ENCODE measurements around the gene RMND5B. TPM values are rescaled to one million over a fixed set of nuclear protein-coding genes. Genes with fewer than 3 reads are reported as not detected.

RMND5B gene
- total RNA-seq, 1 donor from 2014 or later = 25.3 TPM

DNA sequence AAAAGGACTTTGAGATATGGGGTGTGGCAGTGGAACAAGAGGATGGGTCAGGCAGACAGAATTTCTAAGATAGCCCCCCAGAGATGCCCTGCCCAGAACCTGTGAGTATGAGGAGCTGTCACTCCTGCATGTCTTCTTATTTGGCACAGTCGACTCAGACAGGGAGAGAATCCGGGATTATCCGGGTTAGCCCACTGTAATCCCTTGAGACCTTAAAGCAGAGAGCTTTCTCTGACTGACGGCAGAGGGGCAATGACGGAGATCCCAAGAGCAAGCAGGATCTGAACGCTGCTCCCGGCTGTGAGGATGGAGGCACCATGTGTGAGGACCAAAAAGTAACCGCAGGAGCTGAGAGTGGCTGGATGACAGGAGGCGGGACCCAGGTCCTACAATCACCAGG, 31.7 kb downstream of the RMND5B start:
- TF ChIP-seq, protein P1, sequence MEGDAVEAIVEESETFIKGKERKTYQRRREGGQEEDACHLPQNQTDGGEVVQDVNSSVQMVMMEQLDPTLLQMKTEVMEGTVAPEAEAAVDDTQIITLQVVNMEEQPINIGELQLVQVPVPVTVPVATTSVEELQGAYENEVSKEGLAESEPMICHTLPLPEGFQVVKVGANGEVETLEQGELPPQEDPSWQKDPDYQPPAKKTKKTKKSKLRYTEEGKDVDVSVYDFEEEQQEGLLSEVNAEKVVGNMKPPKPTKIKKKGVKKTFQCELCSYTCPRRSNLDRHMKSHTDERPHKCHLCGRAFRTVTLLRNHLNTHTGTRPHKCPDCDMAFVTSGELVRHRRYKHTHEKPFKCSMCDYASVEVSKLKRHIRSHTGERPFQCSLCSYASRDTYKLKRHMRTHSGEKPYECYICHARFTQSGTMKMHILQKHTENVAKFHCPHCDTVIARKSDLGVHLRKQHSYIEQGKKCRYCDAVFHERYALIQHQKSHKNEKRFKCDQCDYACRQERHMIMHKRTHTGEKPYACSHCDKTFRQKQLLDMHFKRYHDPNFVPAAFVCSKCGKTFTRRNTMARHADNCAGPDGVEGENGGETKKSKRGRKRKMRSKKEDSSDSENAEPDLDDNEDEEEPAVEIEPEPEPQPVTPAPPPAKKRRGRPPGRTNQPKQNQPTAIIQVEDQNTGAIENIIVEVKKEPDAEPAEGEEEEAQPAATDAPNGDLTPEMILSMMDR (IDR thresholded peaks at IDR 0.05) = no peak
- TF ChIP-seq EZH2 (IDR thresholded peaks at IDR 0.05) = no peak
- TF ChIP-seq EZH2phosphoT487 (IDR thresholded peaks at IDR 0.05) = no peak
- Histone ChIP-seq H3K79me2 (ENCODE audit: low read depth) (no peaks in the 10 kb centered on the region), H3K27me3 (peaks cover 18% of the 10 kb centered on the region), H3K36me3 (no peaks in the 10 kb centered on the region), H4K20me1 (ENCODE audit: low read depth) (no peaks in the 10 kb centered on the region), H3K4me2 (no peak overlapping the region), H3K9me3 (ENCODE audit: low read depth) (no peaks in the 10 kb centered on the region), H3K9ac (no peak overlapping the region), H3K4me3 (no peak overlapping the region), H3K27ac (no peak overlapping the region), H2AFZ (replicated peaks) (no peak overlapping the region), H3F3A (ENCODE audit: low read depth) (no peaks in the 10 kb centered on the region), H3K4me1 (no peaks in the 10 kb centered on the region)
- no peak overlapping the region for H3K4me3 Mint-ChIP-seq
- H3K4me1 Mint-ChIP-seq = peaks cover 12% of the 10 kb centered on the region
- peaks cover 7% of the 10 kb centered on the region for H3K27me3 Mint-ChIP-seq (ENCODE audit: insufficient read depth, low read depth)
- H3K36me3 Mint-ChIP-seq = no peaks in the 10 kb centered on the region
- no peak for DNase-seq (ENCODE audit: low spot score)
- H3K9me3 Mint-ChIP-seq = no peaks in the 10 kb centered on the region
- H3K27ac Mint-ChIP-seq = no peak overlapping the region

DNA sequence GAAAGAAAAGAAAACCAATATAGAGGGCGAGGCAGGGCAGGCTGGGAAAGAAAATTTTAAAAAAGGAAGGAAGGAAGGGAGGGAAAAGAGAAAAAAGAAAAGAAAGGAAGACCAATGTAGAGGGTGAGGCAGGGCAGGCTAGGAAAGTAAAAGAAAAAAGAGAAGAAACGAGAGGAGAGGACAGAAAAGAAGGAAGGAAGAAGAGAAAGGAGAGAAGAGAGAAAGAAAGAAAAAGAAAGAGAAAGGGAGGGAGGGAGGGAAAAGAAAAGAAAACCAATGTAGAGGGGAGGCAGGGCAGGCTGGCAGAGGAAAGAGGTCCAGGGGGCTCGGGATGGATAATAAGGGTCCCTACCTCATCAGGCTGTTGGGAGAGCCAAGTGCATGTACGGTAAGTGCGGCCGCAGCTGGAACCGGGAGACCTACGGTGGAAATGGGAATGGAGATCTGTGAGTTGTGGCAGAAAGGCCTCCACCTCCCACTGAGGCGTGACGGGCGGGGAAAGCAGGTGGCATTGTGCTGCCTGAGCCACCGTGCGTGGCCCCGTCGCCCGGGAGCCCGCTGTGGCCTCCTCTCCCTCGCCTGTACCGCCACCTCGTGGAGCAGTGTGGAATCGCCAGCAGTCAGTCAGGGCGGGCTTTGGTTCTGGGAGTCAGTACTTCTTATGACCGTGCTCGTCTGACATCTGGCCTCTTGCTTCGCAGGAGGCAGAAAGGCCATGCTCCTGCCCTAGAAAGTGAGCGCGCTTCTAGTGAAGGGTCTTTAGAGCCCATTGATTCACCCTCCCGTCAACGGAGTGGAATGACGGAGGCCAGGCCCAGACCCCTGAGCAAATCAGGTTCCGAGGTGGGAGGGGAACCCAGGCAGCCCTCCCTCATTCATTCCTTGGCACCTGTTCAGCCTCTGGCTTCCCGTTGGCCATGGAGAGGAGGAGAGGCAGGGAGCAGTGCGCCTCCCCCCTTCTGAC, 33.2 kb downstream of the RMND5B start:
- H3K4me1 Mint-ChIP-seq = peaks cover 12% of the 10 kb centered on the region
- Histone ChIP-seq H4K20me1 (ENCODE audit: low read depth) (no peaks in the 10 kb centered on the region), H3K36me3 (no peaks in the 10 kb centered on the region), H3K4me1 (no peaks in the 10 kb centered on the region), H3K27ac (no peak overlapping the region), H3K9ac (no peak overlapping the region), H3K9me3 (ENCODE audit: low read depth) (no peaks in the 10 kb centered on the region), H3K27me3 (peaks cover 18% of the 10 kb centered on the region), H3K4me3 (peak overlapping the region; percentile 21), H3K79me2 (ENCODE audit: low read depth) (no peaks in the 10 kb centered on the region), H3F3A (ENCODE audit: low read depth) (no peaks in the 10 kb centered on the region), H3K4me2 (peak overlapping the region; percentile 69), H2AFZ (replicated peaks) (peak overlapping the region; percentile 71)
- no peak for TF ChIP-seq EZH2 (IDR thresholded peaks at IDR 0.05)
- TF ChIP-seq, protein P1 (IDR thresholded peaks at IDR 0.05) = peak; percentile 98
- TF ChIP-seq EZH2phosphoT487 (IDR thresholded peaks at IDR 0.05) = no peak
- peak overlapping the region; percentile 83 for H3K27ac Mint-ChIP-seq
- no peaks in the 10 kb centered on the region for H3K9me3 Mint-ChIP-seq
- no peaks in the 10 kb centered on the region for H3K36me3 Mint-ChIP-seq
- H3K27me3 Mint-ChIP-seq (ENCODE audit: insufficient read depth, low read depth) = peaks cover 7% of the 10 kb centered on the region
- H3K4me3 Mint-ChIP-seq = peak overlapping the region; percentile 19
- DNase-seq (ENCODE audit: low spot score) = peak; percentile 90

DNA sequence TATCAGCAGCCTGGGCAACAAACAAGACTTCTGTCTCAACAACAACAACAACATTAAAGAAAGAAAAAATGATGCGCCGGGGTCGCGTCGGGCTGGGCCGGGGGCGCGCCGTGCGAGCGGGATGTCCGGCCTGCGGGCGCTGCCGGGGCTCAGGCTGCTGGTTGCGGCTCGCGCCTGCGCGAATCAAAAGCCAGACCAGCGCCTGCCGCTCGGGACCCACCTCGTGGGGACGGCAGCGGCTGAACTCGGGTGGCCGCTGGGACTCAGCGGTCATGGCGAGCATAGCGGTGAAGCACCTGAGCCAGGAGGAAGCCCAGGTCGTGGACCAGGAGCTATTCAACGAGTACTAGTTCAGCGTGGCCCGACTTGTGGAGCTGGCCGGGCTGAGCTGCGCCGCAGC, 34.8 kb downstream of the RMND5B start:
- peaks cover 18% of the 10 kb centered on the region for H3K27me3 ChIP-seq
- H3K4me3 Mint-ChIP-seq = no peak overlapping the region
- no peaks in the 10 kb centered on the region for H3K36me3 Mint-ChIP-seq
- H3K9ac ChIP-seq = no peak overlapping the region
- no peak for DNase-seq (ENCODE audit: low spot score)
- H3K9me3 ChIP-seq (ENCODE audit: low read depth) = no peaks in the 10 kb centered on the region
- no peak overlapping the region for H3K27ac ChIP-seq
- H2AFZ ChIP-seq (replicated peaks) = no peak overlapping the region
- H3K27ac Mint-ChIP-seq = no peak overlapping the region
- H4K20me1 ChIP-seq (ENCODE audit: low read depth) = no peaks in the 10 kb centered on the region
- H3K4me1 Mint-ChIP-seq = peaks cover 16% of the 10 kb centered on the region
- H3K27me3 Mint-ChIP-seq (ENCODE audit: insufficient read depth, low read depth) = peaks cover 8% of the 10 kb centered on the region
- H3K9me3 Mint-ChIP-seq = no peaks in the 10 kb centered on the region
- H3K4me2 ChIP-seq = no peak overlapping the region
- H3K36me3 ChIP-seq = no peaks in the 10 kb centered on the region
- TF ChIP-seq EZH2 (IDR thresholded peaks at IDR 0.05) (no peak), EZH2phosphoT487 (IDR thresholded peaks at IDR 0.05) (no peak)
- TF ChIP-seq, protein P1 (IDR thresholded peaks at IDR 0.05) = no peak
- no peaks in the 10 kb centered on the region for H3K79me2 ChIP-seq (ENCODE audit: low read depth)
- no peaks in the 10 kb centered on the region for H3K4me1 ChIP-seq
- H3F3A ChIP-seq (ENCODE audit: low read depth) = no peaks in the 10 kb centered on the region
- H3K4me3 ChIP-seq = no peak overlapping the region
